HEK293T (cell line): Measurements from ENCODE around the gene AP3B2.

Experiments
- CTCF ChIA-PET: fragments of 350-600 bp; formaldehyde crosslinking; extraction: SDS; loops from one replicate; lab custom pipeline; 2021; ENCODE audit warnings: antibody characterized with exemption, inconsistent platforms; lab: Yijun Ruan, JAX
- POLR2A ChIA-PET: fragments of 350-600 bp; formaldehyde crosslinking; extraction: SDS; loops from one replicate; lab custom pipeline; 2020; ENCODE audit warnings: antibody characterized with exemption, inconsistent platforms; lab: Yijun Ruan, JAX
- DNase-seq: peaks from one replicate; pipeline ENCODE4 v3.0.0; 2012; ENCODE audit warnings: mixed read lengths; ENCODE audit errors: extremely low spot score
- ARNT ChIP-seq: fragments of 450-650 bp; IDR thresholded peaks from 2 replicates; pipeline ENCODE4 v1.6.1; 2017; ENCODE audit warnings: mild to moderate bottlenecking
- BHLHE40 ChIP-seq: fragments of 450-650 bp; IDR thresholded peaks from 2 replicates; pipeline ENCODE4 v1.6.1; 2016; ENCODE audit warnings: mild to moderate bottlenecking, moderate library complexity, borderline replicate concordance
- CTBP1 ChIP-seq: fragments of 450-650 bp; IDR thresholded peaks from 2 replicates; pipeline ENCODE4 v1.6.1; 2016; ENCODE audit warnings: borderline replicate concordance
- ELF4 ChIP-seq: fragments of 450-650 bp; IDR thresholded peaks from 2 replicates; pipeline ENCODE4 v1.6.1; 2017; ENCODE audit warnings: antibody characterized with exemption
- FOXA1 ChIP-seq: fragments of 450-650 bp; IDR thresholded peaks from 2 replicates; pipeline ENCODE4 v1.6.1; 2016; ENCODE audit warnings: mild to moderate bottlenecking
- FOXK2 ChIP-seq: fragments of 450-650 bp; IDR thresholded peaks from 2 replicates; pipeline ENCODE4 v1.6.1; 2016; ENCODE audit warnings: mild to moderate bottlenecking
- FOXM1 ChIP-seq: fragments of 450-650 bp; IDR thresholded peaks from 2 replicates; pipeline ENCODE4 v1.6.1; 2017; ENCODE audit warnings: mild to moderate bottlenecking, borderline replicate concordance
- HDGF ChIP-seq: fragments of 450-650 bp; IDR thresholded peaks from 2 replicates; pipeline ENCODE4 v1.6.1; 2017; ENCODE audit warnings: antibody characterized with exemption, borderline replicate concordance
- L3MBTL2 ChIP-seq: fragments of 450-650 bp; conservative IDR thresholded peaks from 2 replicates; pipeline ENCODE4 v1.6.1; 2016; ENCODE audit warnings: mild to moderate bottlenecking
- LEF1 ChIP-seq: fragments of 450-650 bp; IDR thresholded peaks from 2 replicates; pipeline ENCODE4 v1.6.1; 2017; ENCODE audit warnings: mild to moderate bottlenecking, borderline replicate concordance
- NFRKB ChIP-seq: fragments of 450-650 bp; IDR thresholded peaks from 2 replicates; pipeline ENCODE4 v1.6.1; 2016; ENCODE audit warnings: mild to moderate bottlenecking, moderate library complexity
- PKNOX1 ChIP-seq: fragments of 450-650 bp; IDR thresholded peaks from 2 replicates; pipeline ENCODE4 v1.6.1; 2016
- SP1 ChIP-seq: fragments of 450-650 bp; IDR thresholded peaks from 2 replicates; pipeline ENCODE4 v1.6.1; 2017
- SUZ12 ChIP-seq: fragments of 450-650 bp; IDR thresholded peaks from 2 replicates; pipeline ENCODE4 v1.6.1; 2016; ENCODE audit warnings: mild to moderate bottlenecking
- TARDBP ChIP-seq: fragments of 450-650 bp; IDR thresholded peaks from 2 replicates; pipeline ENCODE4 v1.6.1; 2016
- ZNF384 ChIP-seq: fragments of 450-650 bp; IDR thresholded peaks from 2 replicates; pipeline ENCODE4 v1.6.1; 2016

AP3B2 gene

DNA sequence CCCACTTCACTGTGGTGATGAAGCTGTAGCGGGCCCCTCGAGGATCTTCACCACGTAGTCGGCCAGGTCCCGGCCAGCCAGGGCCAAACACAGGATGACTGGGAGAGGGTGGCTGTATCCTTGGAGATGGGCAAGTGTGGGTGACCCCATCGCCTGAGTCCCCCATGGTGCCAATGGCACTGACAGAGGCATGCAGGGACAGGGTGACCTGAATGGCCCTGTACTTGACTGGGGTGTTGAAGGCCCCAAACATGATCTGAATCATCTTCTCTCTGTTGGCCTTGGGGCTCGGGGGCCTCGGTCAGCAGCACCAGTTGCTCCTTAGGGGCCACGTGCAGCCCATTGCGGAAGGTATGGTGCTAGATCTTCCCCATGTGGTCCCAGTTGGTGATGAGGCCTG lies 17.1 kb upstream of the AP3B2 start:
- ChIA-PET CTCF (no interaction called here), POLR2A (no interaction called here)
- no peak for TF ChIP-seq PKNOX1
- no peak for TF ChIP-seq FOXA1
- no peak for TF ChIP-seq ARNT
- no peak for TF ChIP-seq LEF1
- no peak for TF ChIP-seq ZNF384
- no peak for TF ChIP-seq TARDBP
- no peak for DNase-seq

DNA sequence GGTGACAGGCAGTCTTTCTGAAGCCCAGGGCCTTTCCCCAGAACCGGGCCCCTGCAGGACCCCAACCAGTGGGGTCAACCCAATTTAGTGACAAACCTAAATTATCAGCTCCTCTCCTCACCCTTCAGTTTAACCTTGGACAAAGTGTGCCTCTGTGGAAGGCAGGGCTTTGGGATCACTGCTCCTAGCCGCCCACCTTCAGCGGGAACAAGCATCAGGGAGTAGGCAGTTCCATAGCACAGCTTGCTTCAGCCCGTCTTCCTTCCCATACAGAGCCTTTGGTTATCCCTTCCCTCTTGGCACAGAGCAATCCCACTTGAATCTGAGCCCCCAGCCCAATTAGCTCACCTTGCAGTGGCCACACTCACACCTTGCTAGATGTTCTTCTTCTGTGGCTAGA lies 5.3 kb upstream of the AP3B2 start:
- TF ChIP-seq PKNOX1 (no peak), ARNT (no peak), ZNF384 (no peak), HDGF (no peak), FOXK2 (no peak), LEF1 (no peak), CTBP1 (no peak), NFRKB (no peak), SP1 (no peak), SUZ12 (no peak), ELF4 (no peak), BHLHE40 (no peak), FOXA1 (no peak), L3MBTL2 (no peak), TARDBP (no peak)
- CTCF ChIA-PET = no interaction called here
- no peak for DNase-seq
- POLR2A ChIA-PET = interaction anchor here (0.7 to 4.3 kb wide), 2 partner anchors 35 to 298 kb away, joined by 3 to 29 read pairs; no protein-coding TSS in a partner anchor

GRCh38 chr15:82714016-82714415 lies 4.3 kb upstream of the AP3B2 start:
- POLR2A ChIA-PET = interaction anchor here (4.3 kb wide), 1 partner anchor 36 kb away, joined by 29 read pairs; no protein-coding TSS in a partner anchor
- no peak for DNase-seq
- TF ChIP-seq HDGF (no peak), ARNT (no peak), BHLHE40 (no peak), L3MBTL2 (no peak), SP1 (no peak), TARDBP (no peak), ELF4 (no peak), LEF1 (no peak), ZNF384 (no peak)
- CTCF ChIA-PET = interaction anchor here (0.6 kb wide), 1 partner anchor 165 kb away, joined by 3 read pairs; no protein-coding TSS in a partner anchor

- CTCF ChIA-PET = no interaction called here
- DNase-seq = no peak
- POLR2A ChIA-PET = no interaction called here
- no peak for TF ChIP-seq TARDBP
- TF ChIP-seq HDGF = no peak
- no peak for TF ChIP-seq LEF1
- no peak for TF ChIP-seq FOXM1
- TF ChIP-seq PKNOX1 = no peak
Observed at GRCh38 chr15:82712036-82712435, 2.4 kb upstream of the AP3B2 start.

DNA sequence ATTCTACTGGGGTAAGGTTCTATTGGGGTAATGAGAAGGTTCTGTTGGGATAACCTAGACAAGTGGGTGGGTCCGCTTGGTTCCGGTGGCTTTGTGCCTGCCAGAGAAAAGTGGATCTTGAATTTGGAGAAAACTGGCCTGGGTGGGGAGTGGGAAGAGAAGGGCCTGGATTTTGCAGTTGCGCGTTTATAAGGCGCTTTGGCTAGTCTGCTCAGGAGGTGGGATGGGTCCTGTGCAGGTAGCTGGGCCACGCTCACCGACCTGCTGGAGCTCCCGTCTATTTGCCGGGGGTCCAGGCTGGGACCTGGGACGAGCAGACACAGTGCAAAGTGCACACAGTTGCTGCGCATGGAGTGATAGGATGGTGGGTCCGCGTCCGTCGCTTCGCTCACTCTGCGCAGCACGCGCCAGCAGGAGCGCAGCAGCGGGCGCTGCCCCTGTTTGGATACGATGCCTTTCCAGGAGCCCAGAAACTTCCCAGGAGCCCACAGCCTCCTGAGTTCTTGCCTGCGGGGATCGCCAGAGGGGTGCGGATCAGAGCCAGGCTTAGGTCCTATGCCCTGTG lies 1.3 kb upstream of the AP3B2 start:
- no peak for TF ChIP-seq FOXA1
- no peak for TF ChIP-seq ZNF384
- TF ChIP-seq ARNT = no peak
- TF ChIP-seq FOXK2 = no peak
- no peak for TF ChIP-seq PKNOX1
- no peak for TF ChIP-seq HDGF
- TF ChIP-seq ELF4 = no peak
- no peak for TF ChIP-seq NFRKB
- ChIA-PET CTCF (interaction anchor here (0.6 kb wide), 1 partner anchor 217 kb away, joined by 4 read pairs; no protein-coding TSS in a partner anchor), POLR2A (interaction anchor here (3.5 kb wide), 1 partner anchor 170 kb away, joined by 14 read pairs; the partner anchor contains the start of gene RPS17)
- no peak for DNase-seq

DNA sequence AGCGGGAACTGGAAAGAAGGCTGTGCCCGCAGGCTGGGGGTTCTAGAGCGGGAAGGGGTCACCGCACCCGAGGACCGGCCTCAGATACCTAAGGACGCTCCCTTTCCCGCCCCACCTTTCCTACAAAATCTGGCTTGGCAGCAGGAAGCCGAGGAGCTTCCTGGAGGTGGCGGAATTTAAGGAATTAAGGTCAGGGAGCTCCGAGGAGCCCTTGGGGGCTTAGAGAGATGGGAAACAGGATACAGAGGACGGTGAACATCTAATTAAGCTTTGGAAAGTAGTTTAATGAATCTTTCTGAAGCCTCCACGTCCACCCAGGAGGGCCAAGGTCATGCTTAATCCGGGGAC lies 507 bp upstream of the AP3B2 start:
- DNase-seq = no peak
- ChIA-PET POLR2A (interaction anchor here (0.6 to 3.5 kb wide), 3 partner anchors 41 to 170 kb away, joined by 3 to 25 read pairs (median 14); partner anchors contain the start of gene RPS17), CTCF (no interaction called here)
- TF ChIP-seq FOXK2 (no peak), PKNOX1 (no peak), FOXA1 (no peak), NFRKB (no peak), SP1 (no peak), SUZ12 (no peak), FOXM1 (no peak), BHLHE40 (no peak)
